Measurements from ENCODE around the gene CUZD1. TPM values are rescaled to one million over a fixed set of nuclear protein-coding genes. Genes with fewer than 3 reads are reported as not detected.

Gene CUZD1
- total RNA-seq, 1 donor, result 0.72 TPM

- no peak for DNase-seq (ENCODE audit: low read depth)
- TF ChIP-seq, protein P1, sequence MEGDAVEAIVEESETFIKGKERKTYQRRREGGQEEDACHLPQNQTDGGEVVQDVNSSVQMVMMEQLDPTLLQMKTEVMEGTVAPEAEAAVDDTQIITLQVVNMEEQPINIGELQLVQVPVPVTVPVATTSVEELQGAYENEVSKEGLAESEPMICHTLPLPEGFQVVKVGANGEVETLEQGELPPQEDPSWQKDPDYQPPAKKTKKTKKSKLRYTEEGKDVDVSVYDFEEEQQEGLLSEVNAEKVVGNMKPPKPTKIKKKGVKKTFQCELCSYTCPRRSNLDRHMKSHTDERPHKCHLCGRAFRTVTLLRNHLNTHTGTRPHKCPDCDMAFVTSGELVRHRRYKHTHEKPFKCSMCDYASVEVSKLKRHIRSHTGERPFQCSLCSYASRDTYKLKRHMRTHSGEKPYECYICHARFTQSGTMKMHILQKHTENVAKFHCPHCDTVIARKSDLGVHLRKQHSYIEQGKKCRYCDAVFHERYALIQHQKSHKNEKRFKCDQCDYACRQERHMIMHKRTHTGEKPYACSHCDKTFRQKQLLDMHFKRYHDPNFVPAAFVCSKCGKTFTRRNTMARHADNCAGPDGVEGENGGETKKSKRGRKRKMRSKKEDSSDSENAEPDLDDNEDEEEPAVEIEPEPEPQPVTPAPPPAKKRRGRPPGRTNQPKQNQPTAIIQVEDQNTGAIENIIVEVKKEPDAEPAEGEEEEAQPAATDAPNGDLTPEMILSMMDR (IDR thresholded peaks at IDR 0.05; ENCODE audit: insufficient read depth, low read length), result no peak
Measured at GRCh38 chr10:122847782-122848604, 2.3 kb upstream of the CUZD1 start.

GRCh38 chr10:122844146-122844545, 1.5 kb downstream of the CUZD1 start:
- TF ChIP-seq, protein P1 (IDR thresholded peaks at IDR 0.05; ENCODE audit: insufficient read depth, low read length), result no peak
- DNase-seq (ENCODE audit: low read depth), result no peak
- no peak overlapping the region for H3K4me3 ChIP-seq (ENCODE audit: low read depth, low read length)

More at GRCh38 chr10:122847782-122848604, 2.3 kb upstream of the CUZD1 start:
- H3K4me3 ChIP-seq (ENCODE audit: low read depth, low read length), result no peak overlapping the region

GRCh38 chr10:122841569-122841968, 4.1 kb downstream of the CUZD1 start:
- TF ChIP-seq, protein P1 (IDR thresholded peaks at IDR 0.05; ENCODE audit: insufficient read depth, low read length), result no peak
- no peak for DNase-seq (ENCODE audit: low read depth)
- H3K4me3 ChIP-seq (ENCODE audit: low read depth, low read length), result no peak overlapping the region

DNA sequence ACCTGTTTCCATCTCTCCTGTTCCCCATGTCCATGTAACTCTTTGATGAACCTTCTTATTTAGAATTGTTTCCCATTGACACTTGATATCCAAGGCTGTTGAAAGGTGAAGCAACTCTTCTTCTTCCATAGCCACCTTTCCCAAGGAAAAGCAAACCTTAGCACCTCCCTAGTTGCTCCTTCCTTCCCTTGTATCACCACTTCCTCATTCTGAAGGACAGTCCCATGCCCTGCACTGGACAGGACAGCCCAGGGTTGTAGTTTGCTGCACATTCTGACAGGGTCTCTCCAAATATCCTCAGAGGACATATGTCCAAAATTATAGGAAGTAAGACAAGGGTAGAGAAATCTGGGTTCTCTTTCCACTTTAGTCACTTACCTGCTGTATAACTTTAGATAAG, 6.2 kb downstream of the CUZD1 start:
- TF ChIP-seq, protein P1 (IDR thresholded peaks at IDR 0.05; ENCODE audit: insufficient read depth, low read length), result no peak
- no peak for DNase-seq (ENCODE audit: low read depth)
- no peak overlapping the region for H3K4me3 ChIP-seq (ENCODE audit: low read depth, low read length)

DNA sequence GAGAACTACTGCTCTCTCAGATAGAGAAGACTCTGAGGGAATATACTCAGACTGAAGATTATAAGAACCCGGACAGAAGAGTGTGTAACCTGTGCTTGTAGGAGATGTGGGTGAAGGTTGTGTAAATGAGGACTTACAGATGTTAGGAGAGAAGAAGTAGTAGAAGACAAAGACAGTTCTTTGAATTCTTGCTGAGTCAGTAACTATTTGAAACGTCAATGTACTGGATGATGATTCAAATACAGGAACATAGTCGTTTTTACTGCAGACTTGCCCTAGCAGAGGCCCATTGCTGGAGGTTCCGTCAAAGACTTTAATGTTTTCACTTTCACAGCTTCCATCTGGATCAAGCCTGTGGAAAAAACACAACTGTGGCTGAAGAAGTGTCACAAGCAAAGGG, 6.8 kb downstream of the CUZD1 start:
- no peak overlapping the region for H3K4me3 ChIP-seq (ENCODE audit: low read depth, low read length)
- TF ChIP-seq, protein P1 (IDR thresholded peaks at IDR 0.05; ENCODE audit: insufficient read depth, low read length), result no peak
- no peak for DNase-seq (ENCODE audit: low read depth)

DNA sequence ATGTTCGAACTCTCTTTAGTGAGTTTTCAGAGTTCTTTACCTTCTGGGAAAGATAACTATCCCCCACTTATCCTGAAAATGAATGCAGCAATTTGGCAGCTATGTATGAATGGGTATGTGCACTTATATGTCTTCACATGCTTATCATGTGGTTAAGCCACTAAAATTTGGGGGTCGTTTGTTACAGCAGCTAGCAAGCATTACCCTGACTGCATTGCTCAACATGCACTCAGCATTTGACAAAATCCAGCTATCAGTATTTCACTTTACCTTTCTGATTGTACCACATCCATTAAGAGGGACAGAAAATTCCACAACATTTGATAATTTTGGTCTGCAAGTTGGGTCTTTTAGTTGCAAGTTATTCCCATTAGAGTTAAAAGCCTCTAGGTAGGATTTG, 9.7 kb downstream of the CUZD1 start:
- DNase-seq (ENCODE audit: low read depth), result no peak
- TF ChIP-seq, protein P1 (IDR thresholded peaks at IDR 0.05; ENCODE audit: insufficient read depth, low read length), result no peak
- no peak overlapping the region for H3K4me3 ChIP-seq (ENCODE audit: low read depth, low read length)

Data from fibroblast of the aortic adventitia (primary cell).